Measurements from ENCODE around the gene KRTAP5-4. TPM values are rescaled to one million over a fixed set of nuclear protein-coding genes. Genes with fewer than 3 reads are reported as not detected.
"Not testable (repeated sequence)": the region's sequence is repeated elsewhere in the genome, so short reads cannot be mapped to it uniquely, and the experiment has no call there.

KRTAP5-4 gene
- total RNA-seq, 1 donor from 2014 or later = not detected

DNA sequence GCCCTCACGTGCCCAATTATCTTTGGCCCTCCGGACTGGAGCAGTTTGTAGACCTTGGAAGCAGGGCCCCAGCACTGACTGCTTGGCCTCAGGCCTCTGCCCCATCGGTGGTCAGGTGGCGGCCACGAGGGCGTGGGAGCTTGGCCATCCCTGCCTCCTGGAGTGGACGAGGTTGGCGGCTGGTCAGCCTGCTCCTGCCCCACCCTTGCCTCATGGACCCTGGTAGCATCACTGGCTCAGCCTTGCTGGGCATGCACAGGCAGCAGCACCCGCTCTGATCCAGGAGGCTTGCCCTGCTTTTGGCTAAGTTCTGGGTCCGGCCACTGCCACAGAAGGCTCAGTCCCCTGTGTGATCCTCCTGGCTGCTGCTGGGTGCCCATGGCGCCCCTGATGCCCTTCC lies 17.8 kb downstream of the KRTAP5-4 start:
- TF ChIP-seq, protein P1, sequence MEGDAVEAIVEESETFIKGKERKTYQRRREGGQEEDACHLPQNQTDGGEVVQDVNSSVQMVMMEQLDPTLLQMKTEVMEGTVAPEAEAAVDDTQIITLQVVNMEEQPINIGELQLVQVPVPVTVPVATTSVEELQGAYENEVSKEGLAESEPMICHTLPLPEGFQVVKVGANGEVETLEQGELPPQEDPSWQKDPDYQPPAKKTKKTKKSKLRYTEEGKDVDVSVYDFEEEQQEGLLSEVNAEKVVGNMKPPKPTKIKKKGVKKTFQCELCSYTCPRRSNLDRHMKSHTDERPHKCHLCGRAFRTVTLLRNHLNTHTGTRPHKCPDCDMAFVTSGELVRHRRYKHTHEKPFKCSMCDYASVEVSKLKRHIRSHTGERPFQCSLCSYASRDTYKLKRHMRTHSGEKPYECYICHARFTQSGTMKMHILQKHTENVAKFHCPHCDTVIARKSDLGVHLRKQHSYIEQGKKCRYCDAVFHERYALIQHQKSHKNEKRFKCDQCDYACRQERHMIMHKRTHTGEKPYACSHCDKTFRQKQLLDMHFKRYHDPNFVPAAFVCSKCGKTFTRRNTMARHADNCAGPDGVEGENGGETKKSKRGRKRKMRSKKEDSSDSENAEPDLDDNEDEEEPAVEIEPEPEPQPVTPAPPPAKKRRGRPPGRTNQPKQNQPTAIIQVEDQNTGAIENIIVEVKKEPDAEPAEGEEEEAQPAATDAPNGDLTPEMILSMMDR (IDR thresholded peaks at IDR 0.05) = no peak
- H3K4me3 ChIP-seq = no peak overlapping the region
- ATAC-seq (peak in 1 of 2 donors; percentile 18), DNase-seq (no peak)
- peaks cover 6% of the 10 kb centered on the region for H3K27me3 ChIP-seq (ENCODE audit: low read depth)
- no peak overlapping the region for H3K27ac ChIP-seq
- H3K9me3 ChIP-seq = no peaks in the 10 kb centered on the region
- no peaks in the 10 kb centered on the region for H3K36me3 ChIP-seq
- intact Hi-C loops (cut with DNase I) = no loop called here
- H3K4me1 ChIP-seq = no peaks in the 10 kb centered on the region

DNA sequence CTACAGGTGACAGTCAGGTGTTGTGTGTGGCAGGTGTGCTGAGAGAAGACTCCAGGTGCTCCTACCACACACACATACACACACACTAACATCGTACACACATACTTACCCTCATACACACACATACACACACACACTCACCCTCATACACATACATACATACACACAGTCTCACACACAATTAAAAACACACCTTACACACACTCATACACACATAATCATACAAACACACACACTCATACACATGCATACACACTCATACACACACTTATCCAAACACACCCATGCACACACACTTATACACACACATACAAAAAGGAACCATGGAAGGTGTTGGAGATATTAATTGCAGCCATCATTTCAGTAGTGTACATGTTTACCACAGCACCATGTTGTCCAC lies 18.3 kb downstream of the KRTAP5-4 start:
- TF ChIP-seq, protein P1 (IDR thresholded peaks at IDR 0.05) = no peak
- H3K4me1 ChIP-seq = no peaks in the 10 kb centered on the region
- no peaks in the 10 kb centered on the region for H3K9me3 ChIP-seq
- no peaks in the 10 kb centered on the region for H3K36me3 ChIP-seq
- intact Hi-C loops (cut with DNase I) = no loop called here
- DNase-seq = no peak
- H3K27ac ChIP-seq = no peak overlapping the region
- ATAC-seq = no peak
- H3K4me3 ChIP-seq = no peak overlapping the region
- peaks cover 9% of the 10 kb centered on the region for H3K27me3 ChIP-seq (ENCODE audit: low read depth)

DNA sequence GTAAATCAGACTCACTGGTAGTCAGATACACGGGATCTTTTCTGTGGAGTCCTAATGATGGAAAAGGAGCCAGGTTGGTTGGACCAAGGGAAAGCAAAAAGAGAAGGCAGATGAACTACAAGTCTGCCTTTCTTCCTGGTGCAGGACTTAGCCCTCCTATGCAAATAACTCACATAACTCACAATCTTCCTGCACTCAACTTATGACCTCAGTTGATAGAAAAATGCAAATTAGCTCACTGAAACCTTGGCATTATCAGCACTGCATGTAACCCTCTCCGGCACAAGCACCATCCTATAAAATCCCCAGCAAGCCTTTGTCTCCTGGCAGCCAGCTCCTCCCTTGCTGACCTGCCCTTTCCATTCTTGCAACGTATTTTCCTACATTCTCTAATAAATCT lies 20.3 kb downstream of the KRTAP5-4 start:
- H3K4me3 ChIP-seq; H3K9me3 ChIP-seq; H3K36me3 ChIP-seq; DNase-seq; H3K4me1 ChIP-seq; H3K27me3 ChIP-seq (ENCODE audit: low read depth); ATAC-seq; H3K27ac ChIP-seq; intact Hi-C loops (cut with DNase I): not testable (repeated sequence)

DNA sequence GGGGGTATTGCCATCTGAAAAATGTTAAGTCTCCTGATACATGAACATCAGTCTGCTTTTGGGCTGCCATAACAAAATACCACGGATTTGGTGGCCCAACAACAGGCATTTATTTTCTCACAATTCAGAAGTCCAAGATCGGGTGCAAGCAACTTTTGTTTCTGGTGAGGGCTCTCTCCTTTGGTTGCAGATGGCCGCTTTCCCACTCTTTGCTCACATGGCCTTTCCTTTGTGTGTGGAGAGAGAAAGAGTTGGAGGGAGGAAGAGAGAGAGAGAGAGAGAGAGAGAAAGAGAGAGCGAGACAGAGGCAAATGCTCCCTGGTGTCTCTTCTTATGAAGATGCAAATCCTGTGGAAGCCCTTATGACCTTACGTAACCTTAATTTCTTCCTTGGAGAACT lies 21.3 kb downstream of the KRTAP5-4 start:
- ATAC-seq (no peak), DNase-seq (no peak)
- no peaks in the 10 kb centered on the region for H3K36me3 ChIP-seq
- no peaks in the 10 kb centered on the region for H3K9me3 ChIP-seq
- H3K27ac ChIP-seq = no peak overlapping the region
- intact Hi-C loops (cut with DNase I) = no loop called here
- H3K4me1 ChIP-seq = no peaks in the 10 kb centered on the region
- H3K4me3 ChIP-seq = no peak overlapping the region
- TF ChIP-seq, protein P1 (IDR thresholded peaks at IDR 0.05) = no peak
- H3K27me3 ChIP-seq (ENCODE audit: low read depth) = peaks cover 9% of the 10 kb centered on the region

DNA sequence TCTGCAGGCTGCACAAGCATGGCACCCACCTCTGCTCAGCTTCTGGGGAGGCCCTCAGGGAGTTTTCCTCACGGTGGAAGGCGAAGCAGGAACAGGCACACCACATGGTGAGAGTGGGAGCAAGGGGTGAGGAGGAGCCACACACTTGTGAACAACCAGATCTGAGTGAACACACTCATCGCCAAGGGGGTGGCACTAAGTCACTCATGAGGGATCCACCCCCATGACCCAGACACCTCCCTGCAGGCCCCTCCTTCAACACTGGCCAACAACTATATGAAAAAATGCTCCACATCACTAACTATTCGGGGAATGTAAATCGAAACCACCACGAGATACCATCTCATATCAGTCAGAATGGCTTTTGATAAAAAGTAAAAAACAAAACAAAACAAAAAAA lies 23.1 kb downstream of the KRTAP5-4 start:
- no peaks in the 10 kb centered on the region for H3K9me3 ChIP-seq
- no peaks in the 10 kb centered on the region for H3K36me3 ChIP-seq
- TF ChIP-seq, protein P1 (IDR thresholded peaks at IDR 0.05) = no peak
- peaks cover 3% of the 10 kb centered on the region for H3K27me3 ChIP-seq (ENCODE audit: low read depth)
- no peaks in the 10 kb centered on the region for H3K4me1 ChIP-seq
- no peak overlapping the region for H3K27ac ChIP-seq
- intact Hi-C loops (cut with DNase I) = no loop called here
- DNase-seq = no peak
- ATAC-seq = no peak
- no peak overlapping the region for H3K4me3 ChIP-seq

DNA sequence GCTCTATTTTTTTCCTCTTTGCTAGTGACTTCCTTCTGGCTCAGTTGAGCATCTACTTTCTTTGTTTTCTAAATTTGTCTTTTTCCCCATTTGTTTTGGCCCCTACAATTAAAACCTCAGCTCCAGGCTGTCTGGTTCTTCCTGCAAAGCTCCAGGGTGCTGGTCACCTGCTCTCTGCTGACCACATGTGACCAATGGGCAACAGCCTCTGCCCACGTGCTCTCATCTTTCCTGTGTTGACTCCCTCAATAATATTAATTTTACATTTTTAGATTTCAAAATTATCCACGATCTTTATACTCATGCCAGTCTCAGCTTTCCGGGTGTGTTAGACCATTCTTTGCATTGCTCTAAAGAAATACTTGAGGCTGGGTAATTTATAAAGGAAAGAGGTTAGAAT lies 23.5 kb downstream of the KRTAP5-4 start:
- DNase-seq; H3K27me3 ChIP-seq (ENCODE audit: low read depth); ATAC-seq; H3K36me3 ChIP-seq; intact Hi-C loops (cut with DNase I); H3K27ac ChIP-seq; H3K4me3 ChIP-seq; H3K9me3 ChIP-seq; H3K4me1 ChIP-seq: not testable (repeated sequence)

DNA sequence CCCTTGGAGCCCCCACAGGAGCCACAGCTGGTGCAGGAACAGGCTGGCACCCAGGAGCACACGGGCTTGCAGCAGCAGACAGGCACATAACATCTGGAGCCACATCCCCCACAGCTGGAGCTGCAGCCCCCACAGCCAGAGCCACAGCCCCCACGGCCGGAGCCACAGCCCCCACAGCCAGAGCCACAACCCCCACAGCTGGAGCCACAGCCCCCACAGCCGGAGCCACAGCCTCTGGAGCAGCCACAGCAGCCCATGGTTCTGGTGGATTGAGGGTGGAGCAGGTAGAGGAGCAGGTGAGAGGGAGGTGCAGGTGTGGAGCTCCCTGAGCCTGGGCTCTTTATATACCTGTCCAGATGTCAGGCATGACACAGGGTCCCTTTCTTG lies 24.0 kb downstream of the KRTAP5-4 start, which contains the start of gene KRTAP5-2:
TSS of gene KRTAP5-2 (minus strand) at position 301 of the 387 bp plus-strand sequence. CDS start at position 257, 44 bp downstream.
- intact Hi-C loops (cut with DNase I) = no loop called here
- ATAC-seq (no peak), DNase-seq (no peak)
- Histone ChIP-seq H3K27me3 (ENCODE audit: low read depth) (peaks cover 3% of the 10 kb centered on the region), H3K4me1 (no peaks in the 10 kb centered on the region), H3K4me3 (no peak within 1 kb of the TSS), H3K9me3 (no peaks in the 10 kb centered on the region), H3K36me3 (no peaks in the 10 kb centered on the region), H3K27ac (no peak within 1 kb of the TSS)
- TF ChIP-seq, protein P1 (IDR thresholded peaks at IDR 0.05) = no peak

Data from lower lobe of right lung (tissue), 2 donors.